ELR (cell line): ENCODE results near the gene TOMM6.

Source experiments
- DNase-seq: peaks from one replicate; pipeline ENCODE4 v3.0.0-alpha.2; 2015; ENCODE audit warnings: low read depth

The TOMM6 gene

GRCh38 chr6:41763470-41763869, 24.0 kb upstream of the TOMM6 start:
- DNase-seq = no peak

- peak; percentile 42 for DNase-seq
Measured at GRCh38 chr6:41766043-41766664, 21.3 kb upstream of the TOMM6 start.

DNA sequence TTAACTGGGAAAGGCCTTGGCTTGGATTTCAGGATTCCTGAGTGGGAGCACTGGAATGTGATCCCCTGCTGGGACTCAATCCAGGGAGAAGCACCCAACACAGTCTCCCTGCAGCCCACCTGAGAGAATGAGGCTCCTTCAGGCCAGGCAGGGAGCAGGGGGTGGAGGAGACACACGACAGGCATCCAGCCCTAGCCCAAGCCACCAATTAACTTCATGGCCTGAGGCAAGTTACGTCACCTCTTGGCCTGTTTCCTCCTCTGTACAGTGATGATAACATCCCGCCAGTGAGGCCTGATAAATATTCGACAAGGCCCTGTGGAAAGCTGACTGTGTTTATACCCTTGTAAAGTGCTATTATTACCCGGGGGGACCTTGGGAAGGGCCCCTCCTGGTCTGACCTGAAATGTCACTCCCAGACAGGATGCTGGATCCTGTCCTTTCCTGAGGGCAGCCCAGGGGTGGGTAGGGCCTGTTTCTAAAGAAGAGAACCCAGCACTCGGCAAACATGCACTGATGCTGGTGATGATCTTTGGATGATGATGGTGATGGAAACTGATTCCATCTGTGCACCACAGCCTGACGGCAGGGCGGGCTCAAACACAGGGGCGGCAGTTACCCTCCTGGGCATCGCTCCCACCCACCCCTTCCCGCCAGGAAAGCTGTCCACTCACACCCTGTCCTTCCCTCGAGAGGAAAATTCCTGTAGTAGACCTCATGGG, 20.2 kb upstream of the TOMM6 start:
- peak; percentile 95 for DNase-seq

DNA sequence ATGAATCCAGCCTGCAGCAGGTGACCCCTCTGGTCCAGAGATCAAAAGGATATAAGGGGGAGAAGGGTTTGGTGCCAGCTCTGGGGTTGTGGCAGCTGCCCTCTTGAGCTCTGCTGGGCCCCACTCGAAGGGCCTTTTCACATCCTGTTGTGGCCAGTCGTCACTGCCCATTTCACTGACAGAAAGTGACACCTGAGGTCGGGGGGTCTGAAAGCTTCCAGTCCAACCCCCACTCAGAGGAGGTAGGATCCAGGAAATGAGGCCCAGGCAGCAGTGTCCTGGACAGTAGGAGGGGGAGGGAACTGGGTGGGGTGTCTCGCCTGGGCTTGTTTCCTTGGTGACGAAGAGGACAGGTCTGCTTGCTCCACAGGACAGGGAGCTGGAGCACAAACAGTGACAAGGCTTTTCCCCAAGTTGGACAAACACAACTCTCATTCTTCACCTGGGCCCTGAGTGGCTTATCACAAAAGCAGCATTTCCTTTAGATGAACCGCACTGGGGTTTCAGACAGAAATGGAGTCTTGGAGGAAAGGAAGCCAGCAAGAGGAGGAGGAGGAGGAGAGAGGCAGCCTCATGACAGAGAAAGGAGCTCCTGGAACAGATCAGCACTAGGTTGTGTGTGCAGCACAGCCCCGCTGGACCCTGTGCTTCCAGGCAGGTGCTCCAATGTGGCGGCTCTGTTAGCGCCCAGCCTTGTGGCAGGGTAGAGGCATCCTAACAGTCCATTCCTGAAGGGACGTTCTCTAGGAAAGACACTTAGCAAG, 18.8 kb upstream of the TOMM6 start:
- DNase-seq = no peak

GRCh38 chr6:41769376-41769775, 18.1 kb upstream of the TOMM6 start:
- no peak for DNase-seq

- DNase-seq = no peak
Measured at GRCh38 chr6:41770381-41771057, 17.0 kb upstream of the TOMM6 start.

GRCh38 chr6:41771058-41771983, 16.2 kb upstream of the TOMM6 start:
- no peak for DNase-seq

DNA sequence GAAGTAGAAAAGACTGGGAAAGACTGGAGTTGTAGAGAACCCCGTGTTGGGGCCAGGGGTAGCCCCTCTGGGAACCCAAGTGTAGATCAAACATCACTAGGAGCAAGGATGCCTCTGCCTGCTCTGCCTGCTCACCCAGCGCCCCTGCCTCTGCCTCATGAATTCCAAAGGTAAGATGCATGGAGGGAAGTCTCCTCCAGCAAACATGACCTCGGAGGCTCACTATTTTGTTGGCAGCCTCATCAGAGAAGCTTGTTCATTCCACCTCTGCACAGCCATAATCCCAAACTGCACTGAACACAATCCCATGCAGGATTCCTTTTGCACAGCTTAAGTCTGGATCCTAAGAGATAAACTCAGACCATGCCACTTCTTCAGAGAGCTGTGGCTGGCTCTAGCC, 12.7 kb upstream of the TOMM6 start:
- DNase-seq = no peak

DNA sequence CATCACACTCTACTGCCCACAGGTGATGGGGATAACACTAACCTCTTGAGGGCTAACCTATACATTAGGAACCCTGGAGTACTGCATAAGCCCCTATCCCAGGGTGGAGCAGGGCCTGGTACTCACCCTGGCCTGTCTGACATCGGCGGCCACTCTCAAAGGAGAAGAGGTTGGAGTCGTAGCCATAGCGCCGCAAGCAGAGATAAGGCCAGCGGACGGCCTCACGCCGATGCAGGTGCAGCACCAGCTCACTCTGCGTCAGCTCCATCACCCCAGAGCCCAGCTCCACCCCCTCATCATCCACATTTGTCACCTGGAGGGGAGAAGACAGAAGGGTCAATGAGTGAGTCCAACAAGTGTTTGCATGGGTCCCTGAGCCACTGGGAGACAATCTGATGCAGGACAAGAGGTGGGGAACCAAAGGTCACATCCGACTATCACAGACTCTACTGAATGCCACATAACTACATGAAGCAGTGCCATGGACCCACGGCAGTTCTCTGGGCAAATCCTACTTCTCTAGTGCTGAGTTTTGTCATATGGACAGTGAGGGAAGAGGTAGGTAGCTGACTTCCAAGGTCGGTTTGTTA, 12.1 kb upstream of the TOMM6 start:
- DNase-seq = no peak

GRCh38 chr6:41777551-41778285, 9.8 kb upstream of the TOMM6 start:
- no peak for DNase-seq

GRCh38 chr6:41778895-41779294, 8.6 kb upstream of the TOMM6 start:
- no peak for DNase-seq

- no peak for DNase-seq
Measured at GRCh38 chr6:41779336-41779735, 8.2 kb upstream of the TOMM6 start.

GRCh38 chr6:41779788-41780550, 7.5 kb upstream of the TOMM6 start, which contains the start of gene FRS3:
TSS of gene FRS3 (minus strand) at chr6:41779900. CDS start at chr6:41776987, 2,913 bp downstream.
- DNase-seq = peak; percentile 94

DNA sequence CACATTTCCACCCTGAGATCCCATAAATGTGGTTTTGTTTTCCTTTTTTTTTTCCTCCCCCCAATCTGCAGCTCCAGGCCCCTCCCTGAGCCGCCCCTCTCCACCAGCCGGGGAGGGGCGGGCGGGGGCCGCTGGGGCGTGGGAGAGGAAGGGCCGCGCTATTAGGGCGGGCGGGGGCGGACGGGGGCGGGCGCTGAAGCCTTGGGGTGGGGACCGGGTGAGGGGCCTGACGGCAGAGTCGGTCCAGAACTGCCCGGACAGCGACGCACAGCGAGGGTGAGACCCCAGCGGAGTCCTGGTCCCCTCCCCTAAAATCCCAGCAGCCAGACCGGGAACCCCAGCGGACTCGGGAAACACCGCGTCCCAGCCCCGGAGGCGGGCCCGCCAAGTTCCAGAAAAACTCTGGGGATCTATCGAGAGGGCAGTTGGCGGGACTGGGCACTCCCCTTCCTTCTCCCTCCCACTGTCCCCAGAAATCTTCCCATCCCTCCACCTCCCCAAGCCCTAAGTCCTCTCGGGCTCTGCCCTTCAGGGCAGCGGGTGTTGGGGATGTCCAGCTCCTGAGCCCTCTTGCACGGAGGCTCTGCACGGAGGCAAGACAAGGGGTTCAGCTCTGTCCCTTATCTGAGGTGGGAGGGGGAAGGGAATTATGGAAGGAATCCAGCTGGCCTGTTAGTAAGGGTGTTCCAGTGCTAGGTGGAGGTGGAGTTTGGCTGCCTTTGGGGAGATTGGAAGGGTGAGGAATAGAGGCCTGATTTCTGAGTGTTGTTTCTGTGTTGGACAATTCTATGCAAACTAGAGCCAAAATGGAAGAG, 6.7 kb upstream of the TOMM6 start, which contains the start of gene PRICKLE4:
PRICKLE4 (plus strand) TSS at position 232 of the 815 bp plus-strand sequence. CDS start 2,692 bp downstream, outside the sequence.
- DNase-seq = peak; percentile 40

DNA sequence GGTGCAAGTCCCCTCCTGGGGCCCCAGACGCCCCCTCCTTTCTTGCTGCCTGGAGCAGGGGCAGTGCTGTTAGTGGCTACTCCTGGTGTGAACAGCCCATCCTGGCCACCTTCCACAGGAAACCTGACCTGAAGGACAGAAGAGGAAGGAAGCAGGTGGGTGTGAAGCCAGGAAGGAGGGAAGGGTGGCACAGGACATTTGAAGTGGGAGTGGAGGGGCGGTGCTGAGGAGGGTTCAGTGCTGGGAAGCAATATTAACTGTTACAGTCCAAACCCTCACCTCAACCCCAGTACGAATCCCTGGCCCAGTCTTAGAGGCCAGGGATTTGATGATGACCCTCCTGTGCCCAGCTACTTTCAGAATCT, 6.1 kb upstream of the TOMM6 start:
- no peak for DNase-seq

DNA sequence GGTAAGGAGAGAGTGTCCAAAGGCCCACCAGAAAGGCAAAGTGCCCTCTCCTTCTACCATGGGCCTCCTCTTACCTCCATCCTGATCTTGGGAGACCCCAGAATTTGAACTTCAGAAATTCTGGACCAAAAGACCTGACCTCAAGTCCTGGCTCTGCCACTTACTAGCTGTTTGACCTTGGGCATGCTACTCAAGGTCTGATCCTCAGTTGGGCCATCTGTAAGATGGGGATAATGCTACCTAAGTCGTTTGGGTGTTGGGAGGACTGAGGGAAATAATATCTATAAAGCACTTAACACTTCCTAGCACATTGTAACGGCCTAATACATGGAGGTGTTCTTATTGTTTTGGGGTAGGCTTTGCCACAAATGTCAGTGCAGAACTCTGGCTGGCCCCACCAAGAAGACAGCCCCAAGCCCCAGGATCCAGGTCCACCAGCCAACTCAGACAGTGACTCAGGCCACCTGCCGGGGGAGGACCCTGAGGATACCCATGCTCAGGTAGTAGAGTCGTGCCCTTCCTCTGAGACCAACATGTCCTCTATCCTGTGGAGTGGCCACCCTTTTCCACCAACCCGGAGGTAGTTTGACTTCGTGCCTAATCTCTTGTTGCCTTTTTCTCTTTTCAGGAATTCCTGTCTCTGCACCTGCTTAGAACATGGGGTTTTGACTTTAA, 4.3 kb upstream of the TOMM6 start:
- DNase-seq = no peak

DNA sequence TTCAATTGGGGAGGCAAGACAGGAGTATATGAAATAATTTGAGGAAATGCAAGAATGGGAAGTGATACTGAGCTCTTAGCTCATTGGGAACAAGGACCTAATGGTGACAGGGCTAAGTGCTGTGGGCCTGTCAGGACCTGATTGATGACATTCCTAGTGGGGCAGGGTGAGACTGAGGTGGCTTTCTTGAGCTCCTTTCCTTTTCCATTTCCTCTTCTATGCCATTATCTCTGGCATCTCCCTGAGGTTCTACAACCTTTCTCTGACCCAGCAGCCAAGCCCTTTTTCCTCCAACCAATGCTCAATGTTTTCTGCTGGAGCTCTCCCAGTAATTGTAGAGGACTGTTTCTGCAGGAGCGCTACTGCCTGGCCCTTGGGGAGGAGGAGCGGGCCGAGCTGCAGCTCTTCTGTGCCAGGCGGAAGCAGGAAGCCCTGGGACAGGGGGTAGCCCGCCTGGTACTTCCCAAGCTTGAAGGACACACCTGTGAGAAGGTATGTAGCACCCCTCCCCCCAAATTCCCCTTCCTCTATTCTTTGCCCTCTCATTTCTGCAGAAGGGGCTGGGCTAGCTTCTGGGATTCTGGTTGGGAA, 2.8 kb upstream of the TOMM6 start:
- no peak for DNase-seq

GRCh38 chr6:41785254-41785653, 2.2 kb upstream of the TOMM6 start:
- DNase-seq = no peak
